ENCODE results near the gene SAMD4A. TPM values are rescaled to one million over a fixed set of nuclear protein-coding genes. Genes with fewer than 3 reads are reported as not detected.

SAMD4A gene
- total RNA-seq, 1 experiment from 2014 or later: 18.3 TPM

GRCh38 chr14:54778618-54779345 lies 211.9 kb downstream of the SAMD4A start:
- POLR2A ChIA-PET (ENCODE audit: unreplicated experiment): interaction anchor here (0.6 kb wide), 1 partner anchor 125 kb away, joined by 17 read pairs; no protein-coding TSS in a partner anchor
- Histone ChIP-seq H3K4me1 (replicated peaks; ENCODE audit: insufficient read depth) (peaks cover 5% of the 10 kb centered on the region; the same call in 1 of the 2 replicates), H3K4me3 (no peak overlapping the region), H3F3A (ENCODE audit: insufficient read depth, low read depth) (peaks cover 7% of the 10 kb centered on the region), H3K36me3 (ENCODE audit: low read depth) (no peaks in the 10 kb centered on the region), H3K79me2 (ENCODE audit: low read depth) (no peaks in the 10 kb centered on the region), H2AFZ (no peak overlapping the region), H3K27ac (no peak overlapping the region), H3K9me2 (ENCODE audit: insufficient read depth) (no peaks in the 10 kb centered on the region), H4K20me1 (ENCODE audit: insufficient read depth) (no peaks in the 10 kb centered on the region), H3K27me3 (ENCODE audit: insufficient read depth, low read depth) (no peaks in the 10 kb centered on the region), H3K4me2 (no peak overlapping the region), H3K9me3 (ENCODE audit: insufficient read depth, low read depth) (no peaks in the 10 kb centered on the region)
- CTCF ChIA-PET: interaction anchor here (0.6 kb wide), 1 partner anchor 23 kb away, joined by 4 read pairs; no protein-coding TSS in a partner anchor
- TF ChIP-seq CTCF (conservative IDR thresholded peaks at IDR 0.05): no peak
- BruUV-seq (replicated peaks): no TSS peak
- intact Hi-C loops (cut with micrococcal nuclease; ENCODE audit: unreplicated experiment): loop anchor here (10.0 kb wide), 2 partner anchors 274 to 334 kb away; partner anchors contain the start of genes CGRRF1 and CNIH1
- no peak for DNase-seq

GRCh38 chr14:54781080-54781479 lies 214.2 kb downstream of the SAMD4A start:
- H3F3A ChIP-seq (ENCODE audit: insufficient read depth, low read depth): no peaks in the 10 kb centered on the region; the same call in 1 of the 2 replicates
- H3K9me2 ChIP-seq (ENCODE audit: insufficient read depth): no peaks in the 10 kb centered on the region
- ChIA-PET CTCF (no interaction called here), POLR2A (ENCODE audit: unreplicated experiment) (no interaction called here)
- H3K4me2 ChIP-seq: no peak overlapping the region
- TF ChIP-seq CTCF (conservative IDR thresholded peaks at IDR 0.05): no peak
- no peak for TF ChIP-seq EZH2 (IDR thresholded peaks at IDR 0.05; ENCODE audit: low read depth)
- no peaks in the 10 kb centered on the region for H3K4me1 ChIP-seq (replicated peaks; ENCODE audit: insufficient read depth)
- no peak for DNase-seq
- no peaks in the 10 kb centered on the region for H4K20me1 ChIP-seq (ENCODE audit: insufficient read depth)
- no peaks in the 10 kb centered on the region for H3K9me3 ChIP-seq (ENCODE audit: insufficient read depth, low read depth)
- no peak overlapping the region for H3K27ac ChIP-seq
- no peaks in the 10 kb centered on the region for H3K27me3 ChIP-seq (ENCODE audit: insufficient read depth, low read depth)
- intact Hi-C loops (cut with micrococcal nuclease; ENCODE audit: unreplicated experiment): no loop called here
- H3K36me3 ChIP-seq (ENCODE audit: low read depth): no peaks in the 10 kb centered on the region
- H3K79me2 ChIP-seq (ENCODE audit: low read depth): no peaks in the 10 kb centered on the region
- no TSS peak for BruUV-seq (replicated peaks)
- H3K4me3 ChIP-seq: no peak overlapping the region
- no peak overlapping the region for H2AFZ ChIP-seq

DNA sequence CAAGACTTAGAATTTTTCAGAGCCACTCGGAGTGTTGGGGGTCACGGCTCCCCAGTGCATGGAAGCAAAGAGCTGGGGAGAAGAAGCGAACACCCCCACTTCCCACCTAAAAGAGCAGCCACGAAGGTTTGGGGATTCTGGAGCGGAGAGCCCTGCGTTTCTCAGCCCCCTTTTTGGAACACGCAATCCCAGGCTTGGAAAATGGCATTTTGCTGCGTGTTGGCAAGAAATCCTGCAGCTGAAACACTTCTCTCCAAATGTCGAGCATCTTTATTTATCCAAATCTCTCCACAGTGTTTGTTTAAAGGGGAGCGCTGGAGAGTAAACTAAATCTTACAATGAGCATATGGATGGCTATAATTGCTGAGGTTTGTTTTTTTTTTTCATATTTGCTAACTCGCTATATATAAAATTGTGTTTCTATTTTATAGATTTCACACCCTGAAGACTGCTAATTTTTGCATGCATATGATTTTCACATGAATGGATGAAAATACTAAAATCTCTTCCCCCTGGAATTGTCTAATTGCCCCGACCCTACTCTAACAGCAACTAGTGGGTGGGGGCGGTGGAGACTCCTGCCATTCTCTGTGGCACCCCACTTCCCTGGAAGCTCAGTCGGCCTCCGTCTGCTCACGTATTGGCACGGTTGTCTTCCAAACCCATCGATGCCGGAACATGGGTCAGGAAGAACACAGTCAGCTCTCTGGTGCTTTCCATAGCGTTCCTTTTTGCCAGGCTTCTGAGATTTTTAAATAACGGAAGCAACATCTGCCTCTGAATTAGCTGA lies 215.2 kb downstream of the SAMD4A start:
- Histone ChIP-seq H3K27me3 (ENCODE audit: insufficient read depth, low read depth) (no peaks in the 10 kb centered on the region), H3K27ac (no peak overlapping the region), H3K9me3 (ENCODE audit: insufficient read depth, low read depth) (no peaks in the 10 kb centered on the region), H3F3A (ENCODE audit: insufficient read depth, low read depth) (no peaks in the 10 kb centered on the region; the same call in 1 of the 2 replicates), H3K9me2 (ENCODE audit: insufficient read depth) (no peaks in the 10 kb centered on the region), H3K36me3 (ENCODE audit: low read depth) (no peaks in the 10 kb centered on the region), H3K4me1 (replicated peaks; ENCODE audit: insufficient read depth) (no peaks in the 10 kb centered on the region), H3K4me2 (no peak overlapping the region), H3K4me3 (no peak overlapping the region), H2AFZ (no peak overlapping the region), H3K79me2 (ENCODE audit: low read depth) (no peaks in the 10 kb centered on the region), H4K20me1 (ENCODE audit: insufficient read depth) (no peaks in the 10 kb centered on the region; the same call in 1 of the 2 replicates)
- BruUV-seq (replicated peaks): no TSS peak
- ChIA-PET CTCF (no interaction called here), POLR2A (ENCODE audit: unreplicated experiment) (no interaction called here)
- intact Hi-C loops (cut with micrococcal nuclease; ENCODE audit: unreplicated experiment): no loop called here
- TF ChIP-seq EZH2 (IDR thresholded peaks at IDR 0.05; ENCODE audit: low read depth) (no peak), CTCF (conservative IDR thresholded peaks at IDR 0.05) (no peak)
- no peak for DNase-seq

Data from PC-9 (cell line).